PC-9 (cell line): ENCODE results near the gene C8G. TPM values are rescaled to one million over a fixed set of nuclear protein-coding genes. Genes with fewer than 3 reads are reported as not detected.

Experiments used
- BruUV-seq: library from RNA; stranded (reverse); fragments of 400-500 nt; replicated peaks from 2 replicates; lab custom pipeline; 2021; lab: Mats Ljungman, UMichigan
- CTCF ChIA-PET: fragments of 300-600 bp; sonication (Branson Sonifier 250); formaldehyde crosslinking; loops from one replicate; lab custom pipeline; 2022; ENCODE audit warnings: antibody characterized with exemption; lab: Charles Lee
- POLR2A ChIA-PET: fragments of 300-600 bp; sonication (Branson Sonifier 250); formaldehyde crosslinking; loops from one replicate; lab custom pipeline; 2022; ENCODE audit warnings: antibody characterized with exemption; ENCODE audit not compliant: unreplicated experiment; lab: Charles Lee
- DNase-seq, 2 experiments: peaks; one replicate each; pipeline versions ENCODE4 v3.0.0 to v3.0.0-alpha.2; 2015 to 2022; ENCODE audit warnings: mixed read lengths in 1 of 2
- H2AFZ ChIP-seq: fragments of 200-600 bp; sonication (generic); 2 replicates; pipeline ENCODE4 v1.8.1; 2017; ENCODE audit warnings: antibody characterized with exemption
- H3F3A ChIP-seq: fragments of 200-600 bp; sonication (generic); 2 replicates; pipeline ENCODE4 v1.8.1; 2017; ENCODE audit warnings: antibody characterized with exemption, mild to moderate bottlenecking, low read depth; ENCODE audit not compliant: insufficient read depth
- H3K27ac ChIP-seq: fragments of 200-600 bp; sonication (generic); 2 replicates; pipeline ENCODE4 v1.6.1; 2016; ENCODE audit warnings: mixed run types
- H3K27me3 ChIP-seq: fragments of 200-600 bp; sonication (generic); 2 replicates; pipeline ENCODE4 v1.6.1; 2016; ENCODE audit warnings: low read depth, mixed run types; ENCODE audit not compliant: insufficient read depth
- H3K36me3 ChIP-seq: fragments of 200-600 bp; sonication (generic); 2 replicates; pipeline ENCODE4 v1.6.1; 2016; ENCODE audit warnings: low read depth, mixed run types
- H3K4me1 ChIP-seq: fragments of 200-600 bp; sonication (generic); replicated peaks from 2 replicates; pipeline ENCODE4 v1.6.1; 2016; ENCODE audit warnings: mixed run types; ENCODE audit not compliant: insufficient read depth
- H3K4me2 ChIP-seq: fragments of 200-600 bp; sonication (generic); 2 replicates; pipeline ENCODE4 v1.6.1; 2017; ENCODE audit warnings: mixed run types
- H3K4me3 ChIP-seq: fragments of 200-600 bp; sonication (generic); 2 replicates; pipeline ENCODE4 v1.6.1; 2016; ENCODE audit warnings: mixed run types
- H3K79me2 ChIP-seq: fragments of 200-600 bp; sonication (generic); 2 replicates; pipeline ENCODE4 v1.6.1; 2017; ENCODE audit warnings: low read depth, mixed run types
- H3K9me2 ChIP-seq: fragments of 200-600 bp; sonication (generic); 2 replicates; pipeline ENCODE4 v1.8.1; 2017; ENCODE audit warnings: mild to moderate bottlenecking; ENCODE audit not compliant: insufficient read depth
- H3K9me3 ChIP-seq: fragments of 200-600 bp; sonication (generic); 2 replicates; pipeline ENCODE4 v1.8.1; 2016; ENCODE audit warnings: low read depth; ENCODE audit not compliant: insufficient read depth
- H4K20me1 ChIP-seq: fragments of 200-600 bp; sonication (generic); 2 replicates; pipeline ENCODE4 v1.8.1; 2017; ENCODE audit not compliant: insufficient read depth
- CTCF ChIP-seq: fragments of 200-600 bp; sonication (generic); conservative IDR thresholded peaks from 2 replicates; pipeline ENCODE4 v1.6.1; 2017; ENCODE audit warnings: mixed run types, antibody characterized with exemption, mild to moderate bottlenecking, moderate library complexity
- EZH2 ChIP-seq: fragments of 200-600 bp; sonication (generic); IDR thresholded peaks from 2 replicates; pipeline ENCODE4 v1.8.0; 2017; ENCODE audit warnings: antibody characterized with exemption, low read depth
- intact Hi-C: fragments of 100-400 bp; cut with micrococcal nuclease; formaldehyde crosslinking; loops from one replicate; pipeline ENCODE4 v1.10.0; 2022; ENCODE audit not compliant: unreplicated experiment
- total RNA-seq: library from RNA; stranded (reverse); gene quantifications from 2 replicates; pipeline ENCODE4 v1.2.3, GENCODE V29; 2021

C8G gene
- total RNA-seq, 1 experiment from 2014 or later, result 2.3 TPM

GRCh38 chr9:136955202-136955942 is 10.3 kb downstream of the C8G start:
- Histone ChIP-seq H3K4me1 (peaks cover 4% of the 10 kb centered on the region; the same call in 1 of the 2 replicates), H3K27me3 (no peaks in the 10 kb centered on the region), H3K27ac (no peak overlapping the region), H3K36me3 (no peaks in the 10 kb centered on the region), H3K9me3 (no peaks in the 10 kb centered on the region), H3F3A (peaks cover 3% of the 10 kb centered on the region; the same call in 1 of the 2 replicates), H3K9me2 (no peaks in the 10 kb centered on the region), H2AFZ (no peak overlapping the region), H3K4me3 (no peak overlapping the region), H4K20me1 (no peaks in the 10 kb centered on the region), H3K79me2 (no peaks in the 10 kb centered on the region), H3K4me2 (no peak overlapping the region)
- POLR2A ChIA-PET, result no interaction called here
- no TSS peak for BruUV-seq
- no peak for TF ChIP-seq EZH2
- TF ChIP-seq CTCF, result no peak
- no peak for DNase-seq
- intact Hi-C loops, result no loop called here
- CTCF ChIA-PET, result interaction anchor here (0.5 kb wide), 1 partner anchor 83 kb away, joined by 4 read pairs; no protein-coding TSS in a partner anchor

- Histone ChIP-seq H3K36me3 (no peaks in the 10 kb centered on the region), H3K9me3 (no peaks in the 10 kb centered on the region), H3K4me2 (no peak overlapping the region), H3K27ac (no peak overlapping the region), H2AFZ (no peak overlapping the region), H3K4me1 (no peaks in the 10 kb centered on the region), H3F3A (no peaks in the 10 kb centered on the region), H3K9me2 (no peaks in the 10 kb centered on the region), H3K27me3 (no peaks in the 10 kb centered on the region), H3K79me2 (no peaks in the 10 kb centered on the region), H3K4me3 (no peak overlapping the region), H4K20me1 (no peaks in the 10 kb centered on the region)
- intact Hi-C loops, result no loop called here
- no peak for TF ChIP-seq CTCF
- no peak for TF ChIP-seq EZH2
- POLR2A ChIA-PET, result no interaction called here
- no TSS peak for BruUV-seq
- DNase-seq, result no peak
- CTCF ChIA-PET, result no interaction called here
These were observed 10.9 kb downstream of the C8G start for GRCh38 chr9:136955943-136956335.

- Histone ChIP-seq H3F3A (no peaks in the 10 kb centered on the region), H3K27me3 (no peaks in the 10 kb centered on the region), H2AFZ (no peak overlapping the region), H3K9me2 (no peaks in the 10 kb centered on the region), H3K79me2 (no peaks in the 10 kb centered on the region), H3K4me2 (no peak overlapping the region), H3K9me3 (no peaks in the 10 kb centered on the region), H4K20me1 (no peaks in the 10 kb centered on the region), H3K36me3 (no peaks in the 10 kb centered on the region), H3K27ac (no peak overlapping the region), H3K4me3 (no peak overlapping the region), H3K4me1 (no peaks in the 10 kb centered on the region)
- POLR2A ChIA-PET, result no interaction called here
- CTCF ChIA-PET, result no interaction called here
- no TSS peak for BruUV-seq
- TF ChIP-seq EZH2 (no peak), CTCF (no peak)
- intact Hi-C loops, result no loop called here
- DNase-seq, result no peak
These were observed 11.6 kb downstream of the C8G start for GRCh38 chr9:136956604-136957003.
